Suprapubic skin (tissue), 4 donors: ENCODE measurements around the gene C9orf72.

ENCODE experiments used
- POLR2A ChIP-seq, 2 donors: fragments of 450-650 bp; IDR thresholded peaks; one replicate each; pipeline ENCODE4 v1.6.1; 2017; ENCODE audit warnings: antibody characterized with exemption in 2 of 2, mild to moderate bottlenecking in 2 of 2, moderate library complexity in 2 of 2
- POLR2AphosphoS5 ChIP-seq, 3 donors: sonication (generic); formaldehyde crosslinking; IDR thresholded peaks; one replicate each; pipeline ENCODE4 v1.6.1; 2017; ENCODE audit warnings: antibody characterized with exemption in 3 of 3
- TF ChIP-seq, protein P1 (sequence below), 2 donors: fragments of 200-600 bp in 1 of 2; fragments of 450-650 bp in 1 of 2; sonication (generic) in 1 of 2; IDR thresholded peaks; one replicate each; pipeline ENCODE4 v1.5.1; 2016 to 2019; ENCODE audit warnings: antibody characterized with exemption in 2 of 2, mild to moderate bottlenecking in 1 of 2, moderate library complexity in 1 of 2

DNA sequence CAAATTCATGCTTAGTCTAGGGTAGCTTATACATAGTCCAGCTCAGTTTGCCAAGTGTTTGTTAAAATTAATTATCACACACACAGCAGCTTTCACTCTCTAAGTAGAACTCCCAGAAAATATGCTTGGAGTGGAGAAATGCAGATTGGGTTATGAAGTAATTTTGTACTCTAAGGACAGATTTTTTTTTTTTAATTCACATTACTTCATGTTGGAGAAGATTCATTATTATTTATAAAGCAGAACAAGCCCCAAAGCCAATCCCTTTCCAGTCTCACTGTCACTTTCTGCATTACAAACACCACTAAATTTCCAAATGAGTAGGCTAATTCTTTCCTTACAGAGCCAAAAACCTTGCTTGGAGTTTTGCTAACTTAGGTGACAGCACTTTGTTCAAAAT is 11.7 kb upstream of the C9orf72 start:
- TF ChIP-seq POLR2AphosphoS5 (IDR thresholded peaks at IDR 0.05) = no peak
- TF ChIP-seq, protein P1, sequence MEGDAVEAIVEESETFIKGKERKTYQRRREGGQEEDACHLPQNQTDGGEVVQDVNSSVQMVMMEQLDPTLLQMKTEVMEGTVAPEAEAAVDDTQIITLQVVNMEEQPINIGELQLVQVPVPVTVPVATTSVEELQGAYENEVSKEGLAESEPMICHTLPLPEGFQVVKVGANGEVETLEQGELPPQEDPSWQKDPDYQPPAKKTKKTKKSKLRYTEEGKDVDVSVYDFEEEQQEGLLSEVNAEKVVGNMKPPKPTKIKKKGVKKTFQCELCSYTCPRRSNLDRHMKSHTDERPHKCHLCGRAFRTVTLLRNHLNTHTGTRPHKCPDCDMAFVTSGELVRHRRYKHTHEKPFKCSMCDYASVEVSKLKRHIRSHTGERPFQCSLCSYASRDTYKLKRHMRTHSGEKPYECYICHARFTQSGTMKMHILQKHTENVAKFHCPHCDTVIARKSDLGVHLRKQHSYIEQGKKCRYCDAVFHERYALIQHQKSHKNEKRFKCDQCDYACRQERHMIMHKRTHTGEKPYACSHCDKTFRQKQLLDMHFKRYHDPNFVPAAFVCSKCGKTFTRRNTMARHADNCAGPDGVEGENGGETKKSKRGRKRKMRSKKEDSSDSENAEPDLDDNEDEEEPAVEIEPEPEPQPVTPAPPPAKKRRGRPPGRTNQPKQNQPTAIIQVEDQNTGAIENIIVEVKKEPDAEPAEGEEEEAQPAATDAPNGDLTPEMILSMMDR (IDR thresholded peaks at IDR 0.05) = no peak
- no peak for TF ChIP-seq POLR2A (IDR thresholded peaks at IDR 0.05)
